NCI-H748 treated with DMSO at 0.1 percent for 48 hours (cell line): ENCODE results near the gene KRT9.
"Not testable (repeated sequence)": the region's sequence is repeated elsewhere in the genome, so short reads cannot be mapped to it uniquely, and the experiment has no call there.

ENCODE experiments used
- DNase-seq: peaks from one replicate; lab custom pipeline; 2025; lab: John Stamatoyannopoulos, UW

Gene KRT9

DNA sequence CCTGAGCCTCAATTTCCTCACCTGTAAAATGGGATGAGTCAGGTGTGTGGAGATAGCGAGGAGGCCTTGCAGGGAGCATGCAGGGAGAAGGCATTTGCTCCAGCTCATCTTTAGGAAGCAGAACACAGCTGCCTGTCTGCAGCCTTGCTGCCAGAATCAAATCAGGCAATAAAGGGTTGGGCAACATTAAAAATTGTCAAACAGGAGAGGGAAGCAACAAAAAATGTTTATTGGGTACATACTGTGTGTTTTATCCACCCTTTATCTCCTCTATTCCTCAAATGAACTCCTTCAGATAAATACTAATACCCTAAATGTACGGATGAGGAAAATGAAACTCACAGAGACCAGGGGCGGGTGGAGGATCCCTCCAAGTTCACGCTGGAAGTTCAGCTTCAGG lies 28.5 kb upstream of the KRT9 start:
- no peak for DNase-seq

DNA sequence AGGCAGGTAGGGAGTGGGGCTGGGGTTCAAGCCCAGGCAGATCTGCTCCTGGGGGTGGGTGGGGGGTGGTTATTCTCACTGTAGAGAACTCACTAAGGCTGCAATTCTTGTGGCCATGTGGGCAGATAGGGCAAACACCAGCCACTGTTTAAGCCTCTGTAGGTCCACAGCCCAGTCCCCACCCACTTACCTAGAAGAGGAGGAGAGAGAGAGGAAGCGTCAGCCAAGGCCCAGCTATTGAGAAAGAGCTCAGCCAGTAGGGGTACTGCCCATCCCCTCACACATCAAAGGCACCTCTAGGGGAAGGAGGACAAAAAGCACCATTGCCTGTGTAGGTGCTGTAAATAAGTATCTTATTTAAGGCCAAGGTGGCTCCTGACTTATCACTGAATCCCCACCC lies 27.8 kb upstream of the KRT9 start:
- DNase-seq = no peak

DNA sequence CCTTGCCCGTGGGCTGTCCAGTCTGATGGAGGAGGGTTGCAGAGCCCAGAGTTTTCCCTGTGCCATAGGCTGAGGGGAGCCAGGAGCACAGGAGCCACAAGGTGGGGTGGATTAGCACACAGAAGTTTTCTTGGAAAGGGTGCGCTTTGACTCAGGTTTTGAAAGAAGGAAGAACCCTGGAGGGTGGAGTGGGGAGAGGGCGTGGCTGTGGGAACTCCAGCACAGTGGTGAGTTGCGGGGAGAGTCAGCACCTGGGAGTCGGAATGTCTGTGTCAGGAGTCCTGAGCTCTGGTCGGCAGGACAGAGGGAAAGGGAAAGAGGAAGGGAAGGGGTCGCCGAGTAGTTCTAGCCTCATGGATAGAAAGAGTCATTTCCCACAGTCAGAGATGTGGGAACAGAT lies 23.7 kb upstream of the KRT9 start:
- DNase-seq = no peak

DNA sequence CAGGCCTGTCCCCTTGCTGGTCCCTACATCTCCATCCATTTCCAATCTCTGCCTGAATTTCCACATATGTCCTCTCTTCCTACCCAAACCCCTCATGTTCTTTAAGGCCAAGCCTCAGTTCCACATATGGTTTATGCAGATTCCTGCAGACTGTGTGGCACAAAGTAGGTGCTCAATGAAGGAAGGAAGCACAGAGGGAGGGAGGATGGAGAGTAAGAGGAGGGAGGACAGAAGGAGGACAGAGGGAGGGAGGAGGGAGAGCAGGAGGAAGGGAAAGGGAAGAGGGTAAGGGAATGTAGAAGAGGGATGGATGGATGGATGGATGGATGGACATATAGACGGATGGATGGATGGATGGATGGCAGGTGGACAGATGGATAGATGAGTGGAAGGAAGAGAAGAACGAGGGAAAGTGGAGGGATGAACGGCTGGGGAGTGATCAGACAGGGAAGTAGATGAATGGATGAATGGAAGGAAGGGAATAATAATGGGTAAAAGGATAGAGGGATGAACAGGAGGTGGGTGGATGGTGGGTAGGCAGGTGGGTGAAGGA lies 22.6 kb upstream of the KRT9 start:
- DNase-seq = no peak

DNA sequence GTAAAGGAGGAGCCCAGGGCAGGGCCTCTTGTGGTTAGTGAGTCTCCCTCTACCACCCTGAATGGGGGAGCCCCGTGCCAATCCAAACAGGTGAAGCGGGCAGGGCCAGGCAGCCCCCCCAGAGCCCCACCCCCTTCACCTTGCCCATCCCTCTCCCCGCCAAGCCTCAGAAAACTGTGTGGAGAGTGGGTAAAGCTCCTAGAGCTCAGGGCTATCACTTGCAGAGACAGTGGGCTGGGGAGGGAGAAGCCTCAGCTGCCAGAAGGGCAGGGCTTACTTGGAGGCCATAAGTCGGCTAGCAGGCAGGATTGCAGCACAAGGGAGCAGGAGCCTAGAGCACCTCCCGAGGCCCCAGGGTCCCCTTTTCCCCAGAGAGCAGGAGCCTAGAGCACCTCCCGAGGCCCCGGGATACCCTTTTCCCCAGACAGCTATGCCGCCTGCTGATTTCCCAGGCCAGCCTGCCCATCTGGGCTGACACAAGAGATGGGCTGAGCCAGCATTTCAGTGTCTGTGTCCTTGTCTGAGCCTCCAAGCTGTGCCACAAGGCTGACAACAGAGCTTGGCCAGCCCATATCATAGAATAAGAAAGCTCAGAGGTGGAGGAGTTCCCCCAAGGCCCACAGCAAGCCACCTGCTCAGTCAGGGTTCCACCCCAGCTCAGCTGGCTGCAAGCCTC lies 21.6 kb upstream of the KRT9 start:
- no peak for DNase-seq

DNA sequence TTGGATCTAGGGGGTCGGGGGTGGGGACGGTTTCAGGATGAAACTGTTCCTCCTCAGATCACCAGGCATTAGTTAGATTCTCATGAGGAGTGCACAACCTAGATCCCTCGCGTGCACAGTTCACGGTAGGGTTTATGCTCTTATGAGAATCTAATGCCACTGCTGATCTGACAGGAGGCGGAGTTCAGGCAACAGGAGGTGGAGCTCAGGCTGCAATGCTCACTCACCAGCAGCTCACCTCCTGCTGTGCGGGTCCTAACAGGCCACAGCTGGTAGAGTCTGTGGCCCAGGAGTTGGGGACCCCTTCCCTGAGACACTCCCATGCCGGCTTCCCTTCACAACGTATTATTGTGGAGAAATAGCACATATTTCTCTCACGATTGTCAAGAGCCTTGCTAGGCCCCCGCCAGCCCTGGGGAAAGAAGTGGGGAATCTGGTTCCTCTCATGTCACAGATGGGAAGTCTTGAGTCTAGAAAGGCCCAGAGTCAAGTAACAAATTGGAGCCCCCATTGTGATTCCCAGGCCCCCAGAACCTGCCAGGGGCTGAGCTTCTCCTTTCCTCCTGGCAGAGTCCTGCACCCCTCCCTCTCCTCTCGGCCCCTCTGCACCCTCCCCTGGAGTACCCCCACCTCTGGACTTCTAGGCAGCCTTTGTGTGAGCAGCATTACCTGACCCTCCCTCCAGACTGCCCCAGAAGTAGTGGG lies 20.9 kb upstream of the KRT9 start:
- no peak for DNase-seq

DNA sequence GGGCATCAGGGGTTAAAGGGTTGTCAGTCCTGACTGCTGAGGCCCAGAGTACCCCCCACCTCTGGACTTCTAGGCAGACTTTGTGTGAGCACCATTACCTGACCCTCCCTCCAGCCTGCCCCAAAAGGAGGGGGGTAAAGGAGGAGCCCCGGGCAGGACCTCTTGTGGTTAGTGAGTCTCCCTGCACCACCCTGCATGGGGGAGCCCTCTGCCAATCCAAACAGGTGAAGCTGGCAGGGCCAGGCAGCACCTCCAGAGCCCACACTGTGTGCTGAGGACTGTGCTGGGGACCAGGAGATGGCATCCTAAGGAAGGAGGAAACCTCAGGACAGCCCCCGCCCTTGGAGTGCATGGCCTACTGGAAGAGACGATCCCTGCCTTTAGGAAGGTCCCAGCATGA lies 17.4 kb upstream of the KRT9 start:
- no peak for DNase-seq

DNA sequence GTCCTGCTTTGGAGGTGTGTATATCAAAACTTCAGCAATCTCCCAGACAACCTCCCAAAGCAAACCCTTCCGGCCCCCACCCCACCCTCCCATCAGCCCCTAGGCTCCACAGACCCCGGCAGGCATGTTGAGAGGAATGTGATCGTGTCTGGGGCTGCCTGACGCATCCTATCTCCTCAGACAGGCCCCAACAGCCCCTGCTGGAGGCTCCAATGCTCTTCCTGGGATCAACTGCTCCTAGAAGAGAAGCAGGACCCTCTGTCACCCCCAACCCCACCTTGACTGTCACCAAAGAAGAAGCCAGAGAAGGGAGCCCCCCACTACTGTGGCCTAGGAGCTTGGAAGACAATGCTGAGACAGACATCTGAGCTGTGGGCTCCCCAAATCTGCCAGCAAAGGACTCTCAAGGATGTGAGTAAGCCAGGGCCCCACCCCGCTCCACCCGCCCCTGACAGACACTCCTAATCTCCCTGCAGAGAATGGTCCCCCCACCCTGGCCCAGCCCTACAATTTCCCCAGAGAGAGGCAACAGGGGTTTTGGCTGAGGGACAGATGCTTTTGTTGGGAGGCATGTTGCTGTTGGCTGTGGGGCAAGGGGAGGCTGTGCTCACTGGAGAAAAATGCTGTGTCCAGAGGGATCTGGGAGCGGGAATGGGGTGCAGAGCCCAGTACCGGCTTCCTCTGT lies 16.4 kb upstream of the KRT9 start:
- no peak for DNase-seq

DNA sequence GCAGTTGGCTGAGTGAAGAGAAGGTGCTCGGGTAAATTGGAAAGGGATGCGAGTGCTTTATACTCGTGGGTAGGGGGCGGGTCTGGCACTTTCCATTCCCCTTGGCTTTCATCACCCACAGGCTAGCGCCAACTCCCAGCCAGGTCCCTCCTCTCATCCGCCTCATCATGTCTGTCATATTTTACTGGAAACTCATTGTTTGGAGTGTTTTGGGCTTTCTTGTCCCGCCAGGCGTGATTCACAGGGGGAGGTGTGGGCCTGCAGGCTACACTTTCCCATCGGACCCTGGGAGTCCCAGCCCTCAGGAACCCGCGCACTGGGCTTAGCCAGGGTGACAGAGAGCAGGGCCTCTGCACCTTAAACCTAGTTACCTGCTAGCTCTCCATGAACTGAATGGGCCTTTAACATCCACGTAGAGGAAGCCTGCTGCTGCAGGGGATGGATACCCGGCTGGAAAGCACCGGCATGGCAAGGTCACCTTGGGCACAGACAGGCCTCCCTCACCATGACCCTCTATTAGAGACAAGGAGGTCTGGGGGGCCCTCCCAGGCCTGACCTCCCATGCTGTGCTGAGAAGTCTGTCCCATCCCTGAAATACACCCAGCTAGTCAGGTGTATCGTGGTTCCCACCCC lies 15.1 kb upstream of the KRT9 start, which contains the start of gene KRT14:
Gene KRT14, minus strand, starts transcription at position 33 of the 633 bp plus-strand sequence. CDS start 61 bp downstream, outside the sequence.
- DNase-seq = no peak

DNA sequence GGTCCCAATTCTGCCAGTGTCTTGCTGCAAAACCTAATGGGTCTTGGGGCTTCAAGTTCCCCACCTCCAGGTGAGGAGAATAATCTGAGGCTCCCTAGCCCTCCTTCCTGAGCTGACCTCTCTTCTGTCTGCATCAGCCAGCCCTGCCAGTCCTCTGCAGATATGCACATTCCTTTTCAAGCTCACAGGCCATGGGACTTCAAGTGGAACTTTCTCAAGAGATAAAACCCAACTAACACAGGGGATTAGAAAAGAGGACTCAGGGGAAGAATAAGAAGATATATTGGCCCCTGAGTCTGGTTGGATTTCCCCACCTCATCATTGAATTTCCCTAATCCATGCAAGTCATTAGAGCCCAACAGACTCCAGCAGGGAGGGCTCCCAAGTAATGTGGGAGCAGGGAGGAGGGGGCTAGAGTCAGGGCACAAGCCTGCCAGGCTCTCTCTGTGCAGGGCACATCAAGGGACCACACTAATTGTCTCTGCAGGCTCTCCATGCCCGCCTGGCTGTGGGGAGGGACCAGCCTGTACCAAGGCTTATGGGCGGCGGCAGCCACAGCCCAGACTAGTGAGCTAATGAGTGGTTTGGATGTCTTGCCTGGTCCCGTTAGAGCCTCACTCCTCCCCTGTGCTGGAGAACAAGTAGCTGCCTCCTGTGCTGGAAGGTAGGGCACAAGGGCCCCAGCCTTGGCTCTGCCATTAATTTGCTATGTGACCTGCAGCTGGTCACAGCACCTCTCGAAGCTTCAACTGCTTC lies 13.6 kb upstream of the KRT9 start:
- DNase-seq = no peak

DNA sequence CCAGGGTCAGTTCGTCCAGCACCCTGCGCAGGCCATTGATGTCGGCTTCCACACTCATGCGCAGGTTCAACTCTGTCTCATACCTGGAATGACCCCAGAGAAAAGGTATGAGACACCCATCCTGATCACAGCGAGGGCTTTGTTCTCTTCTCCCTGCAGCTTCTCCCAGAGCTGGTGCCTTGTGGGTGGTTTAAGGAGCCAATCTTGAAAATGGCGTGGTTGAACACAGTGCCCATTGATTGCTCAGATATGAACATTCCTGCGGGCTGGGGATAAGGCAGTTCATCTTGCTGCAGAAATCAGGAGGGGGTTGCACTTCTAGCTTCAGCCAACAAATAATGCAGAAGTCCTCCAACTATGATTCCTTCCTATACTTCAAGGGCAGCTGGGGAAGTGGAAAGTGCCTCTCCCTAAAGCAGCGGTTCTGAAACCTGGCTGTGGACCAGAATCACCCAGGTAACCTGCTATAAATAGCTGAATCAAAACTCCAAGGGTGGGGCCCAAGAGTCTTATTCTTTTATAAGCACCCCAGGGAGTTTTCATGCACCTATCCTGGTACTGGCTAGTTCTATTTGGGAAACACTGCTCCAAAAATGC lies 12.6 kb upstream of the KRT9 start:
- DNase-seq = not testable (repeated sequence)

DNA sequence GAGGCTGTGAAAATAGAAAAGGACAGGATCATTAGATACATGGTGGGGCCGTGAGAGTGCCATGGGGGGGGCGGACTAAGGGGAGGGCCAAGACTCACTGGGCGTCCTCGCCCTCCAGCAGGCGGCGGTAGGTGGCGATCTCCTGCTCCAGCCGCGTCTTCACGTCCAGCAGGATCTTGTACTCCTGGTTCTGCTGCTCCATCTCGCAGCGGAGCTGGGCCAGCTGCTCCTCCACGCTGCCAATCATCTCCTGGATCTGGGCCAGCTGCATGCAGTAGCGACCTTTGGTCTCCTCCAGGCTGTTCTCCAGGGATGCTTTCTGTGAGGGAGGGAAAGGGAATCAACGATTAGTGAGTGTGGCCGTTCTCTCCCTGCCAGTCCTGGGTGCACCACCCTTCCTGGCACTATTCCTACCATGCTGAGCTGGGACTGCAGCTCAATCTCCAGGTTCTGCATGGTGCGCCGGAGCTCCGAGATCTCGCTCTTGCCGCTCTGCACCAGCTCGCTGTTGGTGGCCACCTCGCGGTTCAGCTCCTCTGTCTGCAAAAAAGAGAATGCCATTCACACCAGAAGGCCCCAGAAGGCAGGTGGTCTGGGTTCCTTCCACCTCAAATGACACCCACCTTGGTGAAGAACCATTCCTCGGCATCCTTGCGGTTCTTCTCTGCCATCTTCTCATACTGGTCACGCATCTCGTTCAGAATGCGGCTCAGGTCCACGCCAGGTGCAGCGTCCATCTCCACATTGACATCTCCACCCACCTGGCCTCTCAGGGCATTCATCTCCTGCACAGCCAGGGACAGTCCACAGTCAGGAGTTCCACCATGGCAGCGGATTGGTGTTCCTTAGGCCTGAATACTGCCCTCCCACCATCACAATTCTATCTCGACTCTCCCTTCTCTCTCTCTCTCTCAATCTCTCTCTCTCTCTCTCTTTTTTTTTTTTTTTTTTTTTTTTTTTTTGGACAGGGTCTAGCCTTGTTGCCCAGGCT lies 11.6 kb upstream of the KRT9 start:
- DNase-seq = no peak

DNA sequence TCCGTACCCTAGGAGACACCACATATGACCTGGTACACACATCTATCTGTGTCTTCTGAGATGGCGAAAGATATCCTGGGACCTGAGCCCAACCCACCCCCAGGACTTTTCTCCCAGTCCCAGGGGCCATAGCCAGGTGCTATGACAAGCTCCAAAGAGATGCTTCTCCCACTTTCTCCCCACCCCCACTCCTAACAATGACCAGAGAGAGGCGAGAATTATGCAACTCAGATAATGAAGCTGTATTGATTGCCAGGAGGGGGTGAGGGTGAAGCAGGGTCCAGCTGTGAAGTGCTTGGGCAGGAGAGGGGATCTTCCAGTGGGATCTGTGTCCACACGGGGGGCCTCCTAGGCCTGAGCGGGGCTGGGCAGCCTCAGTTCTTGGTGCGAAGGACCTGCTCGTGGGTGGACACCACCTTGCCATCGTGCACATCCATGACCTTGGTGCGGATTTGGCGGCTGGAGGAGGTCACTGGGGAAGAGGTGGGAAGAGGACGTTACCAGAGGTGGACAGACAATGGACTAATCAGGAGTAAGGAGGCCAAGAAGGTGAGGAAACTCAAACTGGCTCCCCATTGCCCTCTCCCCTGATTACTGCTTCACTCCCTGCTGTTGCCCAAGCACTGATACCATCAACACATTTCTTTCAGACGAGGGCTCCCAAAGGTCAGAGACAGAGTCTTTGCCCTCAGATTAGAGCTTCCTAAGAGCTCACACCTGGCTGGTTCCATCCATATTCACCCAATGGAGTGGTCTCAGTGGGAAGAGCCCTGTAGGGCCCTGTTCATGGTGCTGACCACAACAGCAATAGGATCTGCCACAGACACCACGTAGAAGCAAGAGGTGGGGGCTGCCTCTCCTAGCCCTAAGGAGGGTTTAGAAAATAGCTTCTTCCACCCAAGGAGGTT lies 10.5 kb upstream of the KRT9 start:
- DNase-seq = not testable (repeated sequence)

DNA sequence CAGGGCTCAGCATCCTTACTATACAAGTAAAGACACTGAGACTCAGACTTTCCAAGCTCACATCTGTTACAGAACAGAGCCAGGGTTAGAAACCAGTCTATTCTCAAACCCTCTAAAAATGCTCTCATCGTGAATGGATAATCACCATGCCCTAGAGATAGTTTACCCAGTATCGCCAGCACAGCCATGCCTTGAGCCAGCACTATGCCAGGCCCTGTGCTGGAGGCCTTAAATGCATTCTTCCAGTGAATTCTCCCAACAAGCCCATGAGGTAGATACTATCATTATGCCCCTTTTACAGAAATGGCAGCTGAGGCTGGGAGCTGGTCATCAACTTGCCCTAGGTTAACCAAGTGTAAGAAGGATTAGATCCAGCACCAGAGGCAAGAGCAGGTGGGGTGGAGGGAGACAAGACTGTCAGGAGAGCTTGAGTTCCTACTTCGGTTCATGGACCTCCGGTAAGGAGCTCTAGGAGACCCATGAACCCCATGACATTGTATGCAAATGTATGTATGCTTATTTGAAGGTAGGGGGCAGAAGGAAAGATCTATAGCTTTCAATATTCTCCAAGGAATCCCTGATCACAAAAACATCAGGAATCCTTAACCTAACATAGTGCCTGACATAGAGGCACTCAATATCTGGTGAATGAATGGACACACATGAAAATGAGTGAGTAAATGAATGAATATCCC lies 9.7 kb upstream of the KRT9 start:
- no peak for DNase-seq

DNA sequence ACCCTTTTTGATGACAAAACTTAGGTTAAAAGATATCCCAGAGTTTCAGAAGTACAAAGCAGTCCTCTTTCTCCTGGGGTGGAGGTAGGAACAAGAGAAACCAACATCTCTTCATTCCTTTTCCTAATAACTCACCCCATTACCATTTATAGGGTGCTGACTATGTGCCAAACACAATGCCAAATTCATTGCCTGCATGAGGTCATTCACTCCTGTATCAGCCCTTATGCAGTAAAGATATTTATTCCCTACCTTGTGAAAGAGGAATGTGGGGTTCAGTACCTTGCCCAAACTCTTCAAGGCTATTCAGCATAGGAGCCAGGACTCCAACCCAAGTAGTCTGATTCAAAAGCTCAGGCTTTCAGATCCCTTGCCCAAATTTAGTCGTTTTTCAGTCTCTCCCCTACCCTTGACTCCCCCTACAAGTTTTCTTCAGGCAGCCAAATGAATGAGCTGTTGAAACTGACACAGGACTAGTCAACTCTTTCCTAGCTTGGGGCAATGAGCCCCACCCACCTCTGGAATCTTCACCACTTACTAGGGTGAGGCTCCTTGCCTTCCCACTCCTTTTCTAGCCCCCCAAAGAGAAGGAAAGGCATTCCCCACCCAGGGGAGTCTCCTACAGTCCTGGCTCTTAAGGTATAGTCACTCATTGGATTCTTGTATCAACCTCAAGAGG lies 9.0 kb upstream of the KRT9 start:
- DNase-seq = no peak

DNA sequence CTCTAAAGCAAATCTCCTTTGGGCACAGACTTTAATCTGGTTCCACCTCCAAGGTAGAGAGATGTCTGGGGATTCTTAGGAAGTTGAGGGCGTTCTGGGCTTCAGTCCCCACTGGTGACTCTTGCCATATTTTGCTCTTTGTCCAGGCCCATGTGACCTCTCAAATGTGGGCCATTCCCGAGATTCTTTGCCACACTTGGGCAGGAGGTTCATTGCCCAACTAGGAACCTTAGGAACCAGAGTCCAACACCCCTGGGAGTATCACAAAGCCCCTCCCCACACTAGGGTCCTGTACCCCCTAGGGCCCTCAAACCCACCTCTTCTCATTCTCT lies 8.4 kb upstream of the KRT9 start:
- DNase-seq = no peak

DNA sequence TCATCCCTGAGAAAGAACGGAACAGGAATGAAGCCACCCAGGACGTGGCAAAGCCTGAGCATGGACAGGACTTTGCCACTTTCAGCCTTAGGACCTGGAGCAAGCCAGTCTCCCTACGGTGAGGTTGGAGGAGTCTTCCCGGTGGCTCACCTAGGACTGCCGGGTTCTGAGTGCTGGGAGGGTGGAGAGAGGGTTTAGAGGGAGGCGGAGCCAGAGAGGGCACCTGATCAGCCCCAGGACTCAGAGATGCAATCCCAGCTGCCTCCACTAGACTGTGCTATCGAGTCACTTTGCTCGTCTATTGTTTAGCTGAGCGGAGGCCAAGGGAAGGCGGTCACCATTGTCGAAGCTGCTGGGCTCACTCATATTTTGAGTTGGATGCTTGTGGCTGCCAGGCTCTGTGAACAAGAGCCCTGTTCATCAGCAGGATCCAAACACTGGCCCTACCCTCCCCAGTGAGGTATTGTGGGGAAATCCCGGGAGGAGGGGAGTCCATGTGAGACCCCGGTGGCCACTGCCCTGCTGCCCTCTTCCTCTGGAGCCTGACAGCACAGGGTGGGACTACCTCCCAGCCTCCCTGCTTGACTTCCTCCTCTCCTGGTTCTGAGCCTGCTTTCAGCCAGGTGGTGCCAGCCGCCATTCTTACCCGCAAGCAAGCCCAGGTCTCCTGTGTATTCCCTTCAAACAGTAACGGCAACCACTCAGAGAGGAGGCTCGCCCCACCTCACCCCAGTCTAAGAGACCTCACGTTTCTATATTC lies 7.8 kb upstream of the KRT9 start:
- peak; percentile 63 for DNase-seq
